ENCODE measurements around the gene SPECC1L.

The SPECC1L gene

GRCh38 chr22:24359452-24360120, 89.0 kb downstream of the SPECC1L start:
- no peak overlapping the region for H3K4me3 ChIP-seq (ENCODE audit: low read depth, low read length)

- H3K4me3 ChIP-seq (ENCODE audit: low read depth, low read length), result no peak overlapping the region
These were observed 91.5 kb downstream of the SPECC1L start for GRCh38 chr22:24361976-24362646.

GRCh38 chr22:24363243-24363642, 92.6 kb downstream of the SPECC1L start:
- no peak overlapping the region for H3K4me3 ChIP-seq (ENCODE audit: low read depth, low read length)

- H3K4me3 ChIP-seq (ENCODE audit: low read depth, low read length), result no peak overlapping the region
These were observed 96.1 kb downstream of the SPECC1L start for GRCh38 chr22:24366701-24367100.

- no peak overlapping the region for H3K4me3 ChIP-seq (ENCODE audit: low read depth, low read length)
These were observed 97.2 kb downstream of the SPECC1L start for GRCh38 chr22:24367841-24368240.

GRCh38 chr22:24370401-24370800, 99.8 kb downstream of the SPECC1L start:
- no peak overlapping the region for H3K4me3 ChIP-seq (ENCODE audit: low read depth, low read length)

GRCh38 chr22:24376002-24376401, 105.4 kb downstream of the SPECC1L start:
- H3K4me3 ChIP-seq (ENCODE audit: low read depth, low read length), result no peak overlapping the region

GRCh38 chr22:24376586-24376985, 106.0 kb downstream of the SPECC1L start:
- H3K4me3 ChIP-seq (ENCODE audit: low read depth, low read length), result no peak overlapping the region

GRCh38 chr22:24379536-24379935, 108.9 kb downstream of the SPECC1L start:
- H3K4me3 ChIP-seq (ENCODE audit: low read depth, low read length), result no peak overlapping the region

- H3K4me3 ChIP-seq (ENCODE audit: low read depth, low read length), result no peak overlapping the region
These were observed 109.7 kb downstream of the SPECC1L start for GRCh38 chr22:24380220-24380904.

GRCh38 chr22:24380905-24381230, 110.2 kb downstream of the SPECC1L start:
- no peak overlapping the region for H3K4me3 ChIP-seq (ENCODE audit: low read depth, low read length)

- no peak overlapping the region for H3K4me3 ChIP-seq (ENCODE audit: low read depth, low read length)
These were observed 112.4 kb downstream of the SPECC1L start for GRCh38 chr22:24383061-24383460.

GRCh38 chr22:24384131-24384530, 113.5 kb downstream of the SPECC1L start:
- H3K4me3 ChIP-seq (ENCODE audit: low read depth, low read length), result no peak overlapping the region

- no peak overlapping the region for H3K4me3 ChIP-seq (ENCODE audit: low read depth, low read length)
These were observed 116.4 kb downstream of the SPECC1L start for GRCh38 chr22:24386937-24387471.

GRCh38 chr22:24389680-24390079, 119.0 kb downstream of the SPECC1L start:
- H3K4me3 ChIP-seq (ENCODE audit: low read depth, low read length), result no peak overlapping the region

GRCh38 chr22:24390156-24390555, 119.5 kb downstream of the SPECC1L start:
- no peak overlapping the region for H3K4me3 ChIP-seq (ENCODE audit: low read depth, low read length)

GRCh38 chr22:24390576-24390975, 119.9 kb downstream of the SPECC1L start:
- H3K4me3 ChIP-seq (ENCODE audit: low read depth, low read length), result no peak overlapping the region

- H3K4me3 ChIP-seq (ENCODE audit: low read depth, low read length), result no peak overlapping the region
These were observed 121.2 kb downstream of the SPECC1L start for GRCh38 chr22:24391836-24392217.

GRCh38 chr22:24392218-24392931, 121.7 kb downstream of the SPECC1L start:
- no peak overlapping the region for H3K4me3 ChIP-seq (ENCODE audit: low read depth, low read length)

- no peak overlapping the region for H3K4me3 ChIP-seq (ENCODE audit: low read depth, low read length)
These were observed 122.5 kb downstream of the SPECC1L start for GRCh38 chr22:24393012-24393559.

GRCh38 chr22:24393848-24394247, 123.2 kb downstream of the SPECC1L start:
- no peak overlapping the region for H3K4me3 ChIP-seq (ENCODE audit: low read depth, low read length)
